Suppressor macrophage treated with lipopolysaccharide for 4 hours (primary cell): ENCODE measurements around the gene ZFP1.
"Not testable (repeated sequence)": the region's sequence is repeated elsewhere in the genome, so short reads cannot be mapped to it uniquely, and the experiment has no call there.

ENCODE experiments used
- DNase-seq: peaks from one replicate; pipeline ENCODE4 v3.0.0-alpha.2; 2020

Gene ZFP1

DNA sequence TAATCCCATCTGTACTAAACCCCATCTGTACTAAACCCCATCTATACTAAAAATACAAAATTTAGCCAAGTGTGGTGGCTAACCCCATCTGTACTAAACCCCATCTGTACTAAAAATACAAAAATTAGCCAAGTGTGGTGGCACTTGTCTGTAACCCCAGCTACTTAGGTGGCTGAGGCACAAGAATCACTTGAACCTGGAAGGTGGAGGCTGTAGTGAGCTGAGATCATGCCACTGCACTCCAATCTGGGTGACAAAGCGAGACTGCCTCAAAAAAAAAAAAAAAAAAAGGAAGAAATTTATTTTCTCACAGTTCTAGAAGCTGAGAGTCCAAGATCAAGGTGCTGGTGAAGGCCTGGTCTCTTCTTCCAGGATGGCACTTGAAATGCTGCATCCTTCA lies 12.1 kb downstream of the ZFP1 start:
- no peak for DNase-seq

DNA sequence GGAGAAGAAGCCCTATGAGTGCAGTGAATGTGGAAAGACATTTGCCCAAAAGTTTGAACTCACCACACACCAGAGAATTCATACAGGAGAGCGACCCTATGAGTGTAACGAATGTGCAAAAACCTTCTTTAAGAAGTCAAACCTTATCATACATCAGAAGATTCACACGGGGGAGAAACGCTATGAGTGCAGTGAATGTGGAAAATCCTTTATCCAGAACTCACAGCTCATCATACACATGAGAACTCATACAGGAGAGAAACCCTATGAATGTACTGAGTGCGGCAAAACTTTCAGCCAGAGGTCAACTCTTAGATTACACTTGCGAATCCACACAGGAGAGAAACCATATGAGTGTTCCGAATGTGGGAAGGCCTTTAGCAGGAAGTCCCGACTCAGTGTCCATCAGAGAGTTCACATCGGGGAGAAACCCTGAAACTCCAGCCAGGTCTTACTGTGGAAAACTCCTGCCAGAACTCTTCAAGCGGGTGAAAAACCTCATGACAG lies 21.6 kb downstream of the ZFP1 start:
- DNase-seq = no peak

DNA sequence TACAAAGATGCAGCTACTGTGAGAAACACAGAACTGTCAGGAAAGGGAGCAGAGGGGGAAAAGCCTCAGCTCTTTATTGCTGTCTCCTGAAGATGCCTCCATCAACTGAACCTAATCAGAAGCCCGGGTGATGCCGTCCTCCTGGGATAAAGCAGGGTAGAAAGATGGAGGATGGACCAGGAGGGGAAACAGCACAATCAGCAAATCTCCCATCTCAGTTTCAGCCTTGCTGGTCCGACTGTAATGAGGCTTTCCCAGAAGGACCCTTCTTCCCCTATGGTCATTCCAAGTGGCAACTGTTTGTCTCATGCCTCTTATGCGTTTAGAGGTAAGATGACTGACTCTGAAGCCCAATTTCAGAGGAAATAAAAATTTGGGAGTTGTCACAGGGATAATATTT lies 24.3 kb downstream of the ZFP1 start:
- DNase-seq = no peak

DNA sequence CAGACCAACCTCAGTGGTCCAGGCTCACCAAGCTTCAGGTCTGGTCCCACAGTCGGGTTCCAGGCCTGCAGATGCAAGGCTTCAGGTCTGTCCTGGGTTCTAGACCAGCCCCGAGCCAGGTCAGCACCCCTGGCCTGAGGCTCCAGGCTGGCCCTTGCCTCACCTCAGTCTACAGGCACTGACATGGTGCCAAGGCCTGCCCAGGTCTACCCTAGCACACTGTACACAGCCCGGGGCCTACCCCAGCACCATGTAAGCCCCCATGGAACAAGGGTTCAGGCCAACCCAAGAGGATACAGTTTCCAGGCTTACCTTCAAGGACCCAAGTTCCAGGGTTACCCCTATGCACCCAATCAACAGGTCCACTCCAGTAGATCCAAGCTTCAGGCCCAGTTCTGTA lies 26.8 kb downstream of the ZFP1 start:
- DNase-seq = no peak

DNA sequence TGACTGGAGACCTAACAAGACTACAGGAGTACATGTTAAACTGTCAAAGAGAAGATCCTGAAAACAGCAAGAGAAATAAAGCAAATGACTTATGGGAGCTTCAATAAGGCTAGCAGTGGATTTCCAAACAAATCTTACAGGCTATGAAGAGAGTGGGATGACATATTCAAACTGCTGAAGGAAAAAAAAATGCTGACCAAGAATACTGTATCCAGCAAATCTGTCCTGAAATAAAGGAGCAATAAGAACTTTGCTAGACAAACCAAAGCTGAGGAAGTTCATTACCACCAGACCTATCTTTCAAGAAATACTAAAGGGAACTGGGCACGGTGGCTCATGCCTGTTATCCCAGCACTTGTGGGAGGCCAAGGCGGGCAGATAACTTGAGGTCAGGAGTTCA lies 28.6 kb downstream of the ZFP1 start:
- DNase-seq = no peak

DNA sequence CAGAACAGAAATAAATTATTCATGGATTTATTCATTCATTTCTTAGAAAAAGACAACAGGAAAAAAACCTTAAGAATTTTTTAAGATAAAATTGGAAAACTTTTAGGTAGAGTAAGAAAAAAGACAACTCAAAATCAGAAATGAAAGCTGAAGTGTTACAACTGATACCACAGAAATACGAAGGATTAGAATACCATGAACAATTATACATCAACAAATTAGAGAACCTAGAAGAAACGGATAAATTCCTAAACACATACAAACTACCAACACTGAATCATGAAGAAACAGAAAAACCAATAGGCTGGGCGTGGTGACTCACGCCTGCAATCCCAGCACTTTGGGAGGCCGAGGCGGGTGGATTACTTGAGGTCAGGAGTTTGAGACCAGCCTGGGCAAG lies 30.9 kb downstream of the ZFP1 start:
- DNase-seq = no peak

DNA sequence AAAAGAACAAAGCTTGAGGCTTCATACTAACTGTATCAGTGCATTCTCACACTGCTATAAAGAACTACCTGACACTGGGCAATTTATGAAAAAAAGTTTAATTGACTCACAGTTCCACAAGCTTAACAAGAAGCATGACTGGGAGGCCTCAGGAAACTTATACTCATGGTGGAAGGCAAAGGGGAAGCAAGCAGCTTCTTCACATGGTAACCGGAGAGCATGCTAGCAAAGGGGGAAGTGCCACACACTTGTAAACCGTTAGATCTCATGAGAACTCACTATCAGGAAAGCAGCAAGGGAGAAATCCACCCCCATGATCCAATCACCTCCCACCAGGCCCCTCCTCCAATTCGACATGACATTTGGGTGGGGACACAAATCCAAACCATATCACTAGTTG lies 33.3 kb downstream of the ZFP1 start:
- DNase-seq = peak; percentile 10

DNA sequence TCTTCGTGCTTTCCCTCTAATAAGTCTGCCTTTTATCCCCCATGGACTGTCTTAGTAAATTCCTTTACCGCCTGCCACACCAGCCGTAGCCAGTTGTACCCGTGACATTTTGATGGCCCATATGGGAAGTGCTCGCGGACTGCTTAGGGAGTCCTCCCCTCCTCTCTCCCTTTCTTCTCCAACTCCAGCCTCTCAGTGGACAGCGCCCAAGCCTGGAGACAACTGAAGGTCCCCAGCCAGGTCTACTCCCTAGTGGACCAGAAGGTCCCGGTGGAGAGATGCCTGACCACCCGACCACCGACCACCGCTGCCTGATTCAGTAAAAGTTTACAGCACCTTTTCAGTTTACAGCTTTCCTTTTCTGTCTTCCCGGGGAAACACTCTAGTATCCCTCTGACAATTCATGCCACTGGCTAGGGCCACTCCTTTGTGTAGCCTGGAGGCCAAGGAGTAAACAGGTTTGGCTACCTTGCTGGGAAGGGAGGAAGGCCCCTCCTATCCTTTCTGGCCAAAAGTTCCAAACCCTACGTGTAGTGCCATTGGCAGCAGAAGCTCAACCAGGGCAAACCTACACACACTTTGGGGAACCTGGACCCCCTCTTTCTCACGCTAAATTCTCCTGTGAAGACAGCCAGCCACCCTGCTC lies 40.6 kb downstream of the ZFP1 start:
- DNase-seq = no peak

DNA sequence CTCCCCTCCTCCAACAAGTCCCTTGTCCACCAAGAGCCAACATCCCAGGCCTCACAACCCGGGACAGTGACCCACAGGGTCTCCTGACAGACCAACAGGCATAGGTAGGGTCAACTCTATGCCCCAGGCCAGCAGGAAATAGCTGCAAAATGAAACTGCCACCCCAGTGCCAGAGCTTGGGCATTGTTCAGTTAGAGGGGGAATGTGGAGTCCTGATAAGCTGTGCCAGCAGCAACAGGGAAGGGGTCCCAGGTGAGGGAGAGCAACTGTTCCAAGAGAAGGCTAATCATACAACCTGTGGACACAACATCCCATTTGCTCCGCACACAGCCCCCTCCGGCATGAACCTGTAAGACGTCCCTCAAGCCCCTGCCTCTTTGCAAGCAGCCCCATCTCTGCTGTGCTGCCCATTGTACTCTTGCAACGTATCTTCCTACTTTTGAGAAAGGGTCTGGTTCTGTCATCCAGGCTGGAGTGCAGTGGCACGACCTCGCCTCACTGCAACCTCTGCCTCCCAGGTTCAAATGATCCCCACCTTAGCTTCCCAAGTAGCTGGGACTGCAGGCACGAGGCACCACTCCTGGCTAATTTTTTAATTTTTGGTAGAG lies 41.4 kb downstream of the ZFP1 start:
- DNase-seq = no peak

DNA sequence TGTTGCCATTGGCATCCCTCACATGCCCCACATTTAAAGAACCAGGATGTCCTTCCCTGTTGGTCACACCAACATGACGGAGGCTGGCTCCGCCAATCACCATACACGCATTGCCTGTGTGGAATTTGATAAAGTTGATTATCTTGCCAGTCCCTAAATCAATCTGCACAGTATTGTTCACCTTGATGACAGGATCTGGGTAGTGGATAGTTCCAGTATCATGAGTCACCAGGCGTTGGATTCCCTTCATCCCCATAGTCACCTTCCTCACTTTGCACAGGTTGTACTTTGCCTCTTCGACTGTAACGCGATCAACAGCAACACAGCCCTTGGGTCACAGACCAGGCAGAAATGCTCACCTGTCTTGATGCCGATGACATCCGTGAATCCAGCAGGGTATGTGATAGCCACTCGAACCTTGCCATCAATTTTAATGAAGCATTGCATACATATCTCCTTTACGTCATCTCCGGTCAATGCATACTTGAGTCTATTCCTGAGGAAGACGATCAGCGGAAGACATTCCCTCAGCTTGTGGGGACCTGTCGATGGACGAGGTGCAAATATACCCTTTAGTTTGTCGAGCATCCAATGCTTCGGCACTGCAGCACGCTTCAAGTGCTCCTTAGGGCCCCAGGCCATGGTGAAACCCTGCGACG lies 44.4 kb downstream of the ZFP1 start:
- DNase-seq = no peak

DNA sequence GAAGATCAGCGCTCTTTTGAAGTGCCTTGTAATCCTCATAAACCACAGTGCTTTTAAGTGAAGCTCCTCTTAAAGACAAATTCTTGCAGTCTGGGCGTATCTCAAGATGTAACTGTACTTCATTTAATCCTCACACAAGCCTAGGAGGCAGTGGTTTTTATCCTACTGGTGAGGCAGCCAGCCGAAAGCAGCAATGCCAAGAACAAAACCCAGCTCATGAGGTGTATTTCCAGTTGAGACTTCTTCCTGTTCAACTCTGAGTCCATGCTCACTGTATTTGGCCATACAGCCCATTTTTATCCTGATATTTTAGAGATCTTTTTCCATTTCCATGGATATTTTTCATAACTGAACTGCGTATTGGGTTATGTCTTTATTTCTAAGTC lies 44.9 kb downstream of the ZFP1 start:
- DNase-seq = no peak

DNA sequence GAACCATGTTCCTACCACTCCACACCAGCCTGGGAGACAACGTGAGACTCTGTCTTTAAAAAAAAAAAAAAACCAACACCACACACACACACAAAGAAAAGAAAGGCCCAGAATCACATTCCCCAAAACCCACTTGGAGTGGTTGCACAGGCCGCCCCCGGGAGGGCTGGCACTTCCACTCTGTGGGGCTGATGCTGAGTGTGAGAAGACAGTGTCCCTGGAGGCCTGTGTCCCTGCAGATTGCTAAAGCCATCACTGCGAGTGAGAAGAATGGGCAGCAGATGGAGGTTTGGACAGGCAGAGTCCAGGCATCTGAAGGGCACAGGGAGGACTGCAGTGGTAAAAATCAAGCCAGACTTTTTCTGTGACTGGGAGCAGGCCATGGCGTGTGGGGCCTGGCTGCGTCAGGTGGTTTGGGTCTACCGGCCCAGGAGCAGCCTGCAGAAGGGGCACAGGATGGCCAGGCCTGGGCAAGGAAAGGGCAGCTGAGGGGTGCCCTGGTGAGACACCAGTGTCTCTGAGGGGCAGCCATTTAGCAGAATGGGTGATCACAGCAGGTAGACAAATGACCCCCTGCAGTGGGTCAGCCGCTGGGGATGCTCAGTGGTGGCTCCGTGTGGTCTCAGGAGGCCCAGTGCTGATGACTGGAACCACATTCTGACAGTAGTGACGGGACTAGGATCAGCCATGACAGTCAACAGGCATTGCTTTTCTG lies 45.6 kb downstream of the ZFP1 start:
- no peak for DNase-seq

DNA sequence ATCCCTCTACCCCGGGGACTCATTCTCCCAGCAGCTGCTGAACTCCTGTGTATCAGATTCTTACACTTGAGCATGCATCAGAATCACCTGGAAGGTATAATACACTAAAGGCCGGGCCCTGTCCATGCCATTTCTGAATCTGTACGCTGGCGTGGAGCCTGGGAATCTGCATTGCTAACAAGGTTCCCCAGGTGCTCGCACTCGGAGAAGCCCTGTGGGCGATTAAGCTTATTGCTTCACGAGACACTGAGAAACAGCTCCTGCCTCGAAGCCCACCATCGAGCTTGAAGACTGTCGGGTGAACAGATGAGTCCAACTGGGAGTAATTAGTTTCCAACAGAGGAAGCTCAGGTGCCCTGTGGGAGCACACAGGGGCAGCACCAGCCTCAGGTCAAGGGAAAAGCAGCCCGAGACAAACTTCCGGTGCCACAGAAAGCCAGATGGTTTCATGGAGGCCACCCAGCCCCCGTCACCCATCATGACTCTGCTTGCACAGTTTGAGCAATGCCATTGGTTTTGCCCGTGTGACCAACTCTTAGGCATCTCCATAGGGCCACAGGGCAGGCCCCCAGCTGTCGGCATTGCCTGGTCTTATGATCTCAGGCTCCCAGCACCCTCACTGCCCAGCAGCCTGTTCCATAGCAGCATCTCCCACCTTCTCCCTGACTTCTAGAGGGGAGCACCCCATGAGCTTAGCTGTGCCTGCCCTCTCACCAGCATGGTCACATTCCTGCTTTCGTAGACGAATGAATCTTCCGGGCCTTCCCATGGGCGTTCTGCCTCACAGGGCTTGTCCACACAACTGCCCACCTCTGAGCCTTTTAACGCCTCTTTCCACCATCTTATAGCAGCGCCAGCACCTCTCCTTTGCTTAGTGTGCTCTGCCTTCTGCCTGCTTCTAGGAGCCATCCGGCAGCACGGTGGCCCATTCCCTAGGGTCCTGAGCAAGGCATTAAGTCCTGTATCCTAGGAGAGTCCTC lies 47.8 kb downstream of the ZFP1 start:
- no peak for DNase-seq

DNA sequence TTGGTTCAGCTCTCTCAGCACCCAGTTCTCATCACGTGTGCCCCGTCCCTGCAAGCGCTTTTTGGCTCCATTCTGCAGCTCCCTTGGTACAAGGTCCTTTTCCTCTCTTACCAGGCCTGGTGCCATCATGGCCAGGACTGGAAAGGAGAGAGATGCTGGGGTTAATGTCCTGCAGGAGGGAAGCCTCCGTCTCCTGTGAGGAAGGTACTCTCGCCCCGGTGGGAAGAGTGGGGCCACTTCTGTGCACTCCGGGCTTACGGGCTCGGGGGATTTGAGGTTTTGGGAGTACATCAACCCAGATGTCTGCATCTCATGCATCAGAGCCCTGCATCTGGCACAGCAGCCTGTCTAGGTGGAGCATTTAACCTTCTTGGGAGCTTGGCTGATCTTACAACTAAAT lies 48.5 kb downstream of the ZFP1 start:
- no peak for DNase-seq

DNA sequence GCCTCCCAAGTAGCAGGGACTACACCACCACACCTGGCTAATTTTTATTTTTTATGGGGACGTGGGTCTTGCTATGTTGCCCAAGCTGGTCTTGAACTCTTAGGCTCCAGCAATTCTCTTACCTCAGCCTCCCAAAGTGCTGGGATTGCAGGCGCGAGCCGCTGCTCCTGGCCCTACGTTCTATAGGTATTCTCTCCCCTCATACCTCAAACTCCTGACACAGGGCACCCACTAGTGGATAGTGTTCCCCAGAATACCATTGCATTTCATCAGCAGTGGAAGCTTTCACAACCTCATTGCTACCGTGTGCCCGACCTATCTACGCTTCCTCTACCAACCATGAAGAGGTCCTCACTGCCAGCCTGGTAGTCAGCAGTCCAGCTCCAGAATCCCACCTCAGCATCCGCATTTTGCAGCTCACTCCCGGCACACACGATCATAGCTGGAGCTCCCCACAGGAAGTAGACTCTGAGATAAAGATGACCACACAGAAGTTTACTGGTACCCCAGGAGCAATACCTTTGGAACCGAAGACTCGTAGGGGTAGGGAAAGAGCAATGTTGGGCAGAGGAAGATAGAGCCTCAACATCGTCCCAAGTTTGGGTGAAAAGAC lies 49.3 kb downstream of the ZFP1 start:
- DNase-seq = no peak

DNA sequence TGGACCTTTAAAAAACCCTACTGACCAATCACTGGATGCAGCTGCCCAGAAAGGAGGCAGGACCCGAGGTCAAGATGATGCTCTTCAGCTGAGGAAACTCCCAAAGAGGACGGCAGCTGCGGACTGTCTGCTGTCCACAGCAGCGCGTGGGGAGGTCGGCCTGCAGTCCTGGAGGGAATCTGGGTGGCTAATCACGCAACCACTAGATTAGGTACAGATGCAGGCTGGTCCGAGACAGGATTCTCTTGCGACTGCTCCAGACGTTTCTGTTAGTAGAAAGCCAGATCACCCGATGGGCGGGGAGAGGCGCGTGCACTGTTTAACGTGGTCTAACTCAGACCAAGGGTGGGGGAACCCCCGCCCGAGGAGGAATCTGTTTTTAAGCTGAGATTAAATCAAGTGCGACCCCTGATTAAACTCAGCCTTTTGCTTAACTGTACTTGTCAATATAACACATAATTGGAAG lies 49.8 kb downstream of the ZFP1 start:
- no peak for DNase-seq

DNA sequence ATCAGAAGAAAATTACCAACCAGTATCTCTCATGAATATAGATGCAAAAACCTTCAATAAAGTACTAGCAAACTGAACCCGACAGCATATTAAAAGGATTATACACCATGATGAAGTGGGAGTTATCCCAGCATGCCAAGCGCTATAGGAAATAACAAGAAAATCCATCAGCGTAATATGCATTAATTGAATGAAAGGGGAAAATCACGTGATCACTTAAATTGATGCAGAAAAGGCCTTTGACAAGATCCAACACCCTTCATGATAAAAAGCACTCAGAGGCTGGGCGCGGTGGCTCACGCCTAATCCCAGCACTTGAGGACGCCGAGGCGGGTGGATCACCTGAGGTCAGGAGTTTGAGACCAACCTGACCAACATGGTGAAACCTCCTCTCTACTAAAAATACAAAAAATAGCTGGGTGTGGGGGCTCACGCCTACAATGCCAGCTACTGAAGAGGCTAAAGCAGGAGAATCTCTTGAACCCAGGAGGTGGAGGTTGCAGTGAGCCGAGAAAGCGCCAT lies 53.8 kb downstream of the ZFP1 start:
- DNase-seq = no peak

DNA sequence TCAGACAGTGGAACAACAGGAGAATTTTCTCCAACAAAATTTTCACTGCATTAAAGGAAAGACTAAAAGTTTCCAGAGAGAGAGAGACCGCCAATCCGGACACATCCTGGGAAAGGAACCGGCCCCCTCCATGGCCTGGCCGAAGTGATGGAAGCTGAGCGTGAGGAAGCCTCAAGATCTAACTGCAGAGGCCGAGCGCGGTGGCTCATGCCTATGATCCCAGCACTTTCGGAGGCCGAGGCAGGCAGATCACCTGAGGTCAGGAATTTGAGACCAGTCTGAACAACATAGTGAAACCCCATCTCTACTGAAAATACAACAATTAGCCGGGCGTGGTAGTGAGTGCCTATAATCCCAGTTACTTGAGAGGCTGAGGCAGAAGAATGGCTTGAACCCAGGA lies 54.8 kb downstream of the ZFP1 start:
- no peak for DNase-seq

DNA sequence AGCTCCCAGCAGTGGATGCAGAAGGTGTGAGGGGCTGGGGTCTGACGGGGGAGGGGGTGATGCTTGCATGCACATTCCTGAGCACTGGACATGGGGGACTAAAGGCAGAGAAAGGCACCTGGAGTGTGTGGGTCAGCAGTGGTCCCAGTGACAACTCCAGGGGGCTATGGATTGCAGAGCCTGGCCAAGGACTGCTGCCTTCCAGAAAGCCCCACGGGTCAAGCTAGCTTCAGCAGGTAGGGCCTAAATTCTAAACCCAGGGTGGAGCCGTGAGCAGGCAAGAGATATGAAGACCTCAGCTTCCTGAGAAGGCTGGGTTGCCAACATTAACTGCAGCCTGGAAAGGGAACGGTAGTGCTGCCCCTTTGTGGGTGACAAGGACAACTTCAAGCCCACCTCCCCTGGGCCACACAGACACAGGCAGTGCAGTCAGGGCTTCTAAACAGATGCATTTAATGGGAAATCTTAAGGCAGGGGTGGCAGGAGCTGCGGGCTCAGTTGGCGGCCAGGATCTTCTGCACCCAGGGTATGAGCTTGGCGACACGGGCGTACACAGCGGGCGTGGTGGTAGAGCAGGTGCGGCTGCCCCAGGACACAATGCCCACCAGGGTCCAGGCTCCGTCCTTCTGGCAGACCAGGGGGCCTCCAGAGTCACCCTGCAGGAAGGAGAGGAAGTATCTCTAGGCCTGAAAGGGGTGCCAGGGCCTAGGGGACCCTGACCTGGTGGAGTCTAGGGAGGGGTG lies 55.5 kb downstream of the ZFP1 start:
- no peak for DNase-seq

DNA sequence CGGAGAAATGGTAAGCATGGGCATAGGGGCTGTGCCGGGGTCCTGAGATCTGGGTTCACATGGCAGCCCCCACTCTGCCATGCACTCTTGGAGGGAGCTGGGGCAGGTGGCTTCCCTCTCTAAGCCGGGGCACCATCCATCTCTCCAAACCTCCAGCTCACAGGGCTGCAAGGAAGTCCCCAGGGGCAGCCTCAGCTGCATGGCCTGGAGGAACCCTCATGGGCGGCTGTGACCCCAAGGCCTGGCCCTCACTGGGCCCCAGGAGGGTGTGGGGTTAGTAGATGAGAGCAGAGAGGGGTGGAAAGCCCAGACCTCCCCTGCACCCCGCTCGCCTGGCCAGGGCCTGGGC lies 56.1 kb downstream of the ZFP1 start:
- no peak for DNase-seq

DNA sequence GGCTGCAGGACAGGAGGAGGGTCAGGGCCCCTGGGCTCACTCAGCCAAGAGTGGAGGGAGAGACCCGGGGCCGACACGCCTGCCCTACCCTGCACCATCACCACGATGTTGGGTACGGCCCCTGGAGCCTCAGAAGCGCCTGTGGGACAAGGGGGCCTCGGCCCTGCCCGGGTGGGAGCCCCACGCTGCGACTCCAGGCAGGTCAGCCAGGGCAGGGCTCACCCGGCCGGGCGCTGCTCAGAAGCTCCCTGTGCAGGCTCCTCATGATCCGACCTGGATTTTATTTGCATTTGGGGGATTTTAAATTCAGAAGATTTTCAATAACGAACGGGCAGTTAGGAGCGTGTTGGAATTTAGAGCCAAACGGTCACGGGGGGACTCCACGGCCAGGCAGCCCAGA lies 56.6 kb downstream of the ZFP1 start:
- not testable (repeated sequence) for DNase-seq
